SK-N-SH treated with all-trans-retinoic acid at 6 μM for 48 hours (cell line): Measurements from ENCODE around the gene RFX7.

ENCODE experiments used
- ATAC-seq: fragments of 200-7000 bp; cut with Tn5 transposase; 3 replicates; pipeline ENCODE4 v1.9.1; 2020; ENCODE audit warnings: mild to moderate bottlenecking, moderate library complexity
- ARNTL ChIP-seq: fragments of 450-650 bp; formaldehyde crosslinking; IDR thresholded peaks from 2 replicates; pipeline ENCODE4 v1.5.0; 2020; ENCODE audit warnings: low read depth, mild to moderate bottlenecking, moderate library complexity, borderline replicate concordance
- BACH2 ChIP-seq: fragments of 250-450 bp; sonication (Bioruptor Pico); IDR thresholded peaks from 2 replicates; pipeline ENCODE4 v1.9.0; 2021; ENCODE audit warnings: mild to moderate bottlenecking, borderline replicate concordance
- CSDC2 ChIP-seq: fragments of 250-450 bp; sonication (Bioruptor Pico); IDR thresholded peaks from 2 replicates; pipeline ENCODE4 v1.5.0; 2020; ENCODE audit warnings: mild to moderate bottlenecking, moderate library complexity
- ESRRG ChIP-seq: fragments of 250-450 bp; sonication (Bioruptor Pico); IDR thresholded peaks from 2 replicates; pipeline ENCODE4 v1.6.1; 2021; ENCODE audit warnings: mild to moderate bottlenecking
- GLIS3 ChIP-seq: fragments of 250-450 bp; sonication (Bioruptor Pico); IDR thresholded peaks from 2 replicates; pipeline ENCODE4 v1.5.0; 2020; ENCODE audit warnings: mild to moderate bottlenecking, moderate library complexity
- ISL1 ChIP-seq: fragments of 250-450 bp; sonication (Bioruptor Pico); IDR thresholded peaks from 2 replicates; pipeline ENCODE4 v2.1.2; 2022; ENCODE audit warnings: mild to moderate bottlenecking, moderate library complexity
- OSR1 ChIP-seq: fragments of 250-450 bp; sonication (Bioruptor Pico); IDR thresholded peaks from 2 replicates; pipeline ENCODE4 v1.8.0; 2022; ENCODE audit warnings: moderate library complexity, mild to moderate bottlenecking, inconsistent platforms
- PPARA ChIP-seq: fragments of 250-450 bp; sonication (Bioruptor Pico); IDR thresholded peaks from 2 replicates; pipeline ENCODE4 v1.5.0; 2020; ENCODE audit warnings: mild to moderate bottlenecking, borderline replicate concordance
- RARB ChIP-seq: fragments of 250-450 bp; sonication (Bioruptor Pico); IDR thresholded peaks from 2 replicates; pipeline ENCODE4 v1.8.0; 2021; ENCODE audit warnings: mild to moderate bottlenecking, moderate library complexity
- SNAI2 ChIP-seq: fragments of 250-450 bp; sonication (Bioruptor Pico); IDR thresholded peaks from 2 replicates; pipeline ENCODE4 v1.5.0; 2020; ENCODE audit warnings: mild to moderate bottlenecking, moderate library complexity
- TCF4 ChIP-seq: fragments of 250-450 bp; sonication (Bioruptor Pico); IDR thresholded peaks from 2 replicates; pipeline ENCODE4 v1.8.0; 2021; ENCODE audit warnings: mild to moderate bottlenecking, moderate library complexity, borderline replicate concordance
- TOX ChIP-seq: fragments of 250-450 bp; sonication (Bioruptor Pico); IDR thresholded peaks from 2 replicates; pipeline ENCODE4 v1.8.0; 2021; ENCODE audit warnings: mild to moderate bottlenecking, moderate library complexity, borderline replicate concordance
- ZC3H10 ChIP-seq: fragments of 250-450 bp; sonication (Bioruptor Pico); IDR thresholded peaks from 2 replicates; pipeline ENCODE4 v1.5.1; 2021; ENCODE audit warnings: mild to moderate bottlenecking, moderate library complexity
- ZFP3 ChIP-seq: fragments of 250-450 bp; sonication (Bioruptor Pico); IDR thresholded peaks from 2 replicates; pipeline ENCODE4 v1.5.0; 2020; ENCODE audit warnings: mild to moderate bottlenecking, moderate library complexity
- ZNF565 ChIP-seq: fragments of 450-650 bp; formaldehyde crosslinking; conservative IDR thresholded peaks from 2 replicates; pipeline ENCODE4 v1.5.0; 2020; ENCODE audit warnings: low read depth, mild to moderate bottlenecking, moderate library complexity
- ZNF70 ChIP-seq: fragments of 450-650 bp; formaldehyde crosslinking; IDR thresholded peaks from 2 replicates; pipeline ENCODE4 v1.5.0; 2020; ENCODE audit warnings: mild to moderate bottlenecking, moderate library complexity
- ZNF8 ChIP-seq: fragments of 450-650 bp; formaldehyde crosslinking; IDR thresholded peaks from 2 replicates; pipeline ENCODE4 v1.5.0; 2020; ENCODE audit warnings: mild to moderate bottlenecking, moderate library complexity
- TF ChIP-seq, protein P1 (sequence below): fragments of 250-450 bp; sonication (Bioruptor Pico); IDR thresholded peaks from 2 replicates; pipeline ENCODE4 v1.5.1; 2021; ENCODE audit warnings: mild to moderate bottlenecking, moderate library complexity
- TF ChIP-seq, protein P2 (sequence below): fragments of 250-450 bp; sonication (Bioruptor Pico); IDR thresholded peaks from 2 replicates; pipeline ENCODE4 v1.8.0; 2020; ENCODE audit warnings: mild to moderate bottlenecking, moderate library complexity, borderline replicate concordance
- TF ChIP-seq, protein P3 (sequence below): fragments of 250-450 bp; sonication (Bioruptor Pico); IDR thresholded peaks from 2 replicates; pipeline ENCODE4 v1.5.0; 2020; ENCODE audit warnings: mild to moderate bottlenecking, moderate library complexity
- TF ChIP-seq, protein P4 (sequence below): fragments of 250-450 bp; sonication (Bioruptor Pico); IDR thresholded peaks from 2 replicates; pipeline ENCODE4 v1.8.0; 2021; ENCODE audit warnings: low read depth, mild to moderate bottlenecking, moderate library complexity, borderline replicate concordance
- TF ChIP-seq, protein P5 (sequence below): fragments of 250-450 bp; sonication (Bioruptor Pico); IDR thresholded peaks from 2 replicates; pipeline ENCODE4 v1.5.1; 2020; ENCODE audit warnings: low read depth, mild to moderate bottlenecking, moderate library complexity

Gene RFX7

DNA sequence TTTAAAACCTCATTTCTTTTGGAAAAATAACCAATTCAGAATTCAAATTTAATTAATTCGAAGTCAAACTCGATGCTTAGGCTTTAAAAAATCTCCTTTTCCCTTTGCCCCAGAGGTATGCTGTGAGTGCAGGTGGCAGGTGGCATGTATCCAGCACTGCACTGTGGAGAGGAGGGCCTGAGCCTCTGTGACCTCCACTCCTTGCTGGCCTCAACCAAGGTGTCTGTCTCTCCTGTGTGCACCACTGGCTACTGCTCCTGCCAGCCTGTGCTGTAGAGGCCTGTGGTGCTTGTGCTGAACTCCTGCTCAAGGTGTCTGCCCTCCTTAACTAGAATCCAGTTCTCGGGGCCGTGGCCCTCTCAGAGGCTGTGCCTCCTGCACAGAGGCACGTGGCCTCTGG, 194.1 kb downstream of the RFX7 start:
- TF ChIP-seq ZC3H10 (CRISPR knock-in tag) (no peak), SNAI2 (CRISPR knock-in tag) (no peak), ESRRG (CRISPR knock-in tag) (no peak), RARB (CRISPR knock-in tag) (no peak), ARNTL (CRISPR knock-in tag) (no peak), ZNF8 (no peak), TCF4 (CRISPR knock-in tag) (no peak), BACH2 (CRISPR knock-in tag) (no peak), TOX (CRISPR knock-in tag) (no peak), ZNF565 (CRISPR knock-in tag) (no peak), OSR1 (CRISPR knock-in tag) (no peak), CSDC2 (CRISPR knock-in tag) (no peak), ZFP3 (CRISPR knock-in tag) (no peak), GLIS3 (CRISPR knock-in tag) (no peak)
- TF ChIP-seq, protein P1, sequence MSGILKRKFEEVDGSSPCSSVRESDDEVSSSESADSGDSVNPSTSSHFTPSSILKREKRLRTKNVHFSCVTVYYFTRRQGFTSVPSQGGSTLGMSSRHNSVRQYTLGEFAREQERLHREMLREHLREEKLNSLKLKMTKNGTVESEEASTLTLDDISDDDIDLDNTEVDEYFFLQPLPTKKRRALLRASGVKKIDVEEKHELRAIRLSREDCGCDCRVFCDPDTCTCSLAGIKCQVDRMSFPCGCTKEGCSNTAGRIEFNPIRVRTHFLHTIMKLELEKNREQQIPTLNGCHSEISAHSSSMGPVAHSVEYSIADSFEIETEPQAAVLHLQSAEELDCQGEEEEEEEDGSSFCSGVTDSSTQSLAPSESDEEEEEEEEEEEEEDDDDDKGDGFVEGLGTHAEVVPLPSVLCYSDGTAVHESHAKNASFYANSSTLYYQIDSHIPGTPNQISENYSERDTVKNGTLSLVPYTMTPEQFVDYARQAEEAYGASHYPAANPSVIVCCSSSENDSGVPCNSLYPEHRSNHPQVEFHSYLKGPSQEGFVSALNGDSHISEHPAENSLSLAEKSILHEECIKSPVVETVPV (CRISPR knock-in tag) = no peak
- TF ChIP-seq, protein P2, sequence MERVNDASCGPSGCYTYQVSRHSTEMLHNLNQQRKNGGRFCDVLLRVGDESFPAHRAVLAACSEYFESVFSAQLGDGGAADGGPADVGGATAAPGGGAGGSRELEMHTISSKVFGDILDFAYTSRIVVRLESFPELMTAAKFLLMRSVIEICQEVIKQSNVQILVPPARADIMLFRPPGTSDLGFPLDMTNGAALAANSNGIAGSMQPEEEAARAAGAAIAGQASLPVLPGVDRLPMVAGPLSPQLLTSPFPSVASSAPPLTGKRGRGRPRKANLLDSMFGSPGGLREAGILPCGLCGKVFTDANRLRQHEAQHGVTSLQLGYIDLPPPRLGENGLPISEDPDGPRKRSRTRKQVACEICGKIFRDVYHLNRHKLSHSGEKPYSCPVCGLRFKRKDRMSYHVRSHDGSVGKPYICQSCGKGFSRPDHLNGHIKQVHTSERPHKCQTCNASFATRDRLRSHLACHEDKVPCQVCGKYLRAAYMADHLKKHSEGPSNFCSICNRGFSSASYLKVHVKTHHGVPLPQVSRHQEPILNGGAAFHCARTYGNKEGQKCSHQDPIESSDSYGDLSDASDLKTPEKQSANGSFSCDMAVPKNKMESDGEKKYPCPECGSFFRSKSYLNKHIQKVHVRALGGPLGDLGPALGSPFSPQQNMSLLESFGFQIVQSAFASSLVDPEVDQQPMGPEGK (CRISPR knock-in tag) = no peak
- TF ChIP-seq, protein P3, sequence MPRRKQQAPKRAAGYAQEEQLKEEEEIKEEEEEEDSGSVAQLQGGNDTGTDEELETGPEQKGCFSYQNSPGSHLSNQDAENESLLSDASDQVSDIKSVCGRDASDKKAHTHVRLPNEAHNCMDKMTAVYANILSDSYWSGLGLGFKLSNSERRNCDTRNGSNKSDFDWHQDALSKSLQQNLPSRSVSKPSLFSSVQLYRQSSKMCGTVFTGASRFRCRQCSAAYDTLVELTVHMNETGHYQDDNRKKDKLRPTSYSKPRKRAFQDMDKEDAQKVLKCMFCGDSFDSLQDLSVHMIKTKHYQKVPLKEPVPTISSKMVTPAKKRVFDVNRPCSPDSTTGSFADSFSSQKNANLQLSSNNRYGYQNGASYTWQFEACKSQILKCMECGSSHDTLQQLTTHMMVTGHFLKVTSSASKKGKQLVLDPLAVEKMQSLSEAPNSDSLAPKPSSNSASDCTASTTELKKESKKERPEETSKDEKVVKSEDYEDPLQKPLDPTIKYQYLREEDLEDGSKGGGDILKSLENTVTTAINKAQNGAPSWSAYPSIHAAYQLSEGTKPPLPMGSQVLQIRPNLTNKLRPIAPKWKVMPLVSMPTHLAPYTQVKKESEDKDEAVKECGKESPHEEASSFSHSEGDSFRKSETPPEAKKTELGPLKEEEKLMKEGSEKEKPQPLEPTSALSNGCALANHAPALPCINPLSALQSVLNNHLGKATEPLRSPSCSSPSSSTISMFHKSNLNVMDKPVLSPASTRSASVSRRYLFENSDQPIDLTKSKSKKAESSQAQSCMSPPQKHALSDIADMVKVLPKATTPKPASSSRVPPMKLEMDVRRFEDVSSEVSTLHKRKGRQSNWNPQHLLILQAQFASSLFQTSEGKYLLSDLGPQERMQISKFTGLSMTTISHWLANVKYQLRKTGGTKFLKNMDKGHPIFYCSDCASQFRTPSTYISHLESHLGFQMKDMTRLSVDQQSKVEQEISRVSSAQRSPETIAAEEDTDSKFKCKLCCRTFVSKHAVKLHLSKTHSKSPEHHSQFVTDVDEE = no peak
- TF ChIP-seq, protein P4, sequence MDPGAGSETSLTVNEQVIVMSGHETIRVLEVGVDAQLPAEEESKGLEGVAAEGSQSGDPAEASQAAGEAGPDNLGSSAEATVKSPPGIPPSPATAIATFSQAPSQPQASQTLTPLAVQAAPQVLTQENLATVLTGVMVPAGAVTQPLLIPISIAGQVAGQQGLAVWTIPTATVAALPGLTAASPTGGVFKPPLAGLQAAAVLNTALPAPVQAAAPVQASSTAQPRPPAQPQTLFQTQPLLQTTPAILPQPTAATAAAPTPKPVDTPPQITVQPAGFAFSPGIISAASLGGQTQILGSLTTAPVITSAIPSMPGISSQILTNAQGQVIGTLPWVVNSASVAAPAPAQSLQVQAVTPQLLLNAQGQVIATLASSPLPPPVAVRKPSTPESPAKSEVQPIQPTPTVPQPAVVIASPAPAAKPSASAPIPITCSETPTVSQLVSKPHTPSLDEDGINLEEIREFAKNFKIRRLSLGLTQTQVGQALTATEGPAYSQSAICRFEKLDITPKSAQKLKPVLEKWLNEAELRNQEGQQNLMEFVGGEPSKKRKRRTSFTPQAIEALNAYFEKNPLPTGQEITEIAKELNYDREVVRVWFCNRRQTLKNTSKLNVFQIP (CRISPR knock-in tag) = no peak
- TF ChIP-seq, protein P5, sequence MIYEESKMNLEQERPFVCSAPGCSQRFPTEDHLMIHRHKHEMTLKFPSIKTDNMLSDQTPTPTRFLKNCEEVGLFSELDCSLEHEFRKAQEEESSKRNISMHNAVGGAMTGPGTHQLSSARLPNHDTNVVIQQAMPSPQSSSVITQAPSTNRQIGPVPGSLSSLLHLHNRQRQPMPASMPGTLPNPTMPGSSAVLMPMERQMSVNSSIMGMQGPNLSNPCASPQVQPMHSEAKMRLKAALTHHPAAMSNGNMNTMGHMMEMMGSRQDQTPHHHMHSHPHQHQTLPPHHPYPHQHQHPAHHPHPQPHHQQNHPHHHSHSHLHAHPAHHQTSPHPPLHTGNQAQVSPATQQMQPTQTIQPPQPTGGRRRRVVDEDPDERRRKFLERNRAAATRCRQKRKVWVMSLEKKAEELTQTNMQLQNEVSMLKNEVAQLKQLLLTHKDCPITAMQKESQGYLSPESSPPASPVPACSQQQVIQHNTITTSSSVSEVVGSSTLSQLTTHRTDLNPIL = no peak
- TF ChIP-seq, all 23 proteins: peak for 0
- ATAC-seq = no peak

DNA sequence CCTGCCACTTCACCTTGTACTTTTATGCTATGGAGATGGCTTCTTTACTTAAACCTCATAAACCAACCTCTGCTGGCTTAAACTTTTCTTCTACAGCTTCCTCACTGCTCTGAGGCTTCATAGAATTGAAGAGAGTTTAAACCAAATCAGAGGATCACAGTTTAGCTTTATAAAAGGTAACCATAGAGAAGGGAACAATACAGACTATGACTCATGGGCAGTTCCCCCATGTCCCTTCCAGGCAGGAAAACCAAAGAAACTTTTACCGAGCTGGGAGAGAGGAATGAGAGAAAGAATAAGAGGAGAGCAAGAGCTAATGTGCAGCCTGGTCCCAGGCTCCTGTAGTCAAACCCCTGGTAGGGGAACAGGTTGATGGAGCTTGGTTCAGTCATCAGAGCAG, 196.3 kb downstream of the RFX7 start:
- no peak for ATAC-seq
- no peak for TF ChIP-seq RARB (CRISPR knock-in tag)
- TF ChIP-seq ZC3H10 (CRISPR knock-in tag) = no peak
- TF ChIP-seq PPARA (CRISPR knock-in tag) = no peak
- TF ChIP-seq, protein P1 (CRISPR knock-in tag) = no peak
- TF ChIP-seq ISL1 = no peak
- TF ChIP-seq, protein P5 = no peak
- TF ChIP-seq ARNTL (CRISPR knock-in tag) = no peak
- no peak for TF ChIP-seq SNAI2 (CRISPR knock-in tag)
- TF ChIP-seq, protein P2 (CRISPR knock-in tag) = no peak
- TF ChIP-seq ZNF8 = no peak
- TF ChIP-seq ZNF70 (CRISPR knock-in tag) = no peak
